ENCODE results near the gene HECW1.
A peak's percentile ranks its signal among the peaks of the same experiment; 100 is the strongest.
"Not testable (repeated sequence)": the region's sequence is repeated elsewhere in the genome, so short reads cannot be mapped to it uniquely, and the experiment has no call there.

HECW1 gene

GRCh38 chr7:43591558-43592180, 479.2 kb downstream of the HECW1 start:
- Histone ChIP-seq H3K36me3 (replicated peaks) (peaks cover 6% of the 10 kb centered on the region), H3K27me3 (replicated peaks) (no peaks in the 10 kb centered on the region), H3K27ac (peak overlapping the region; percentile 52), H3K4me3 (ENCODE audit: low read depth, low read length) (no peak overlapping the region)
- no peak for DNase-seq
- TF ChIP-seq, protein P1, sequence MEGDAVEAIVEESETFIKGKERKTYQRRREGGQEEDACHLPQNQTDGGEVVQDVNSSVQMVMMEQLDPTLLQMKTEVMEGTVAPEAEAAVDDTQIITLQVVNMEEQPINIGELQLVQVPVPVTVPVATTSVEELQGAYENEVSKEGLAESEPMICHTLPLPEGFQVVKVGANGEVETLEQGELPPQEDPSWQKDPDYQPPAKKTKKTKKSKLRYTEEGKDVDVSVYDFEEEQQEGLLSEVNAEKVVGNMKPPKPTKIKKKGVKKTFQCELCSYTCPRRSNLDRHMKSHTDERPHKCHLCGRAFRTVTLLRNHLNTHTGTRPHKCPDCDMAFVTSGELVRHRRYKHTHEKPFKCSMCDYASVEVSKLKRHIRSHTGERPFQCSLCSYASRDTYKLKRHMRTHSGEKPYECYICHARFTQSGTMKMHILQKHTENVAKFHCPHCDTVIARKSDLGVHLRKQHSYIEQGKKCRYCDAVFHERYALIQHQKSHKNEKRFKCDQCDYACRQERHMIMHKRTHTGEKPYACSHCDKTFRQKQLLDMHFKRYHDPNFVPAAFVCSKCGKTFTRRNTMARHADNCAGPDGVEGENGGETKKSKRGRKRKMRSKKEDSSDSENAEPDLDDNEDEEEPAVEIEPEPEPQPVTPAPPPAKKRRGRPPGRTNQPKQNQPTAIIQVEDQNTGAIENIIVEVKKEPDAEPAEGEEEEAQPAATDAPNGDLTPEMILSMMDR (IDR thresholded peaks at IDR 0.05; ENCODE audit: low read depth, low read length, missing control alignments) = no peak
- in situ Hi-C loops (cut with HindIII; ENCODE audit: low pct_ligation_motif_present, low sequenced_read_pairs) = no loop called here

DNA sequence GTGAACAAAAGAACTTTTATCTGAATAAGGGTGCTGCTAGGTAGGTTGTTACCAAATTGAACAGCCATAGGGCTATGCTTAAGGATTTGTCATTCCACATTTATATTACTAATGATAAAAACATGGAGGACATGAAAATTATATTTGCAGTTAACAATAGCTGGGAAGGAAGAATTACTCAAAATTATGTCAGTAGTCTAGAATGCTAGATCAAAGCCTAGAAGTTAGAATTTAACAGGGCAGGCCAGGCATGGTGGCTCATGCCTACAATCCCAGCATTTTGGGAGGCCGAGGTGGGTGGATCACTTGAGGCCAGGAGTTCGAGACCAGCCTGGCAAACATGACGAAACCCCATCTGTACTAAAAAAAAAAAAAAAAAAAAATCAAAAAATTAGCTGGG, 479.9 kb downstream of the HECW1 start:
- TF ChIP-seq, protein P1 (IDR thresholded peaks at IDR 0.05; ENCODE audit: low read depth, low read length, missing control alignments) = no peak

DNA sequence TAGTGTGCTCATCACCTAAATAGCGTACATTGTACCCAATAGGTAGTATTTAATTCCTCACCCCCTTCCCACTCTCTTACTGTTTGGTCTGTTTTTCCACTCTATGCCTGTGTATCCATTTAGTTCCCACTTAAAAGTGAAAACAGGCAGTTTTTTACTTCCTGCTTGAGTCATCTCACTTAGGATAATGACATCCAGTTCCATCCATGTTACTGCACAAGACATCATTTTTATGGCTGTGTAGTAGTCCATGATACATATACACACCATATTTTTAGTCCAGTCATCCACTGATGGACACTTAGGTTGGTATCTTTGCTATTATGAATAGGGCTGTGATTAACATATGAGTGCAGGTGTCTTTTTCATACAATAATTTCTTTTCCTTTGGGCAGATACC, 480.6 kb downstream of the HECW1 start:
- in situ Hi-C loops (cut with HindIII; ENCODE audit: low pct_ligation_motif_present, low sequenced_read_pairs) = no loop called here
- peaks cover 15% of the 10 kb centered on the region for H3K36me3 ChIP-seq (replicated peaks)
- H3K27ac ChIP-seq = peak overlapping the region; percentile 12
- H3K4me3 ChIP-seq (ENCODE audit: low read depth, low read length) = no peak overlapping the region
- no peak for DNase-seq
- TF ChIP-seq, protein P1 (IDR thresholded peaks at IDR 0.05; ENCODE audit: low read depth, low read length, missing control alignments) = no peak
- no peaks in the 10 kb centered on the region for H3K27me3 ChIP-seq (replicated peaks)

More for the DNA sequence above, 479.9 kb downstream of the HECW1 start:
- DNase-seq = no peak
- no peak overlapping the region for H3K27ac ChIP-seq
- H3K27me3 ChIP-seq (replicated peaks) = no peaks in the 10 kb centered on the region
- in situ Hi-C loops (cut with HindIII; ENCODE audit: low pct_ligation_motif_present, low sequenced_read_pairs) = no loop called here
- H3K4me3 ChIP-seq (ENCODE audit: low read depth, low read length) = no peak overlapping the region
- peaks cover 10% of the 10 kb centered on the region for H3K36me3 ChIP-seq (replicated peaks)

DNA sequence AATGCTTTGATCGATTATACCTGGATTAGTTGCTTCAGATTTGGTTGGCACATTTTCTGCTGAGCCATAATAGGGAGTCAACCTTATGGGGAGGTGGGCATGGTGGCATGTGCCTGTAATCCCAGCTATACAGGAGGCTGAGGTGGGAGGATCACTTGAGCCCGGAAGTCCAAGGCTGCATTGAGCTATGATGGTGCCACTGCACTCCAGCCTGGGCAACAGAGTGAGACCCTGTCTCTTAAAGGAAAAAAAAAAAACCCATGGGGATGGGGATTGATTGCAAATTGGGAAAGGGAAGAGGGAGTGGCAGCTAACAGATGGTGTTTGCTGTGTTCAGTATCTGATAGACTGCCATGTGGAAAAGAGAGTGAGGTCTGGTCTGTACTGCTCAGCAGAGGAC, 481.6 kb downstream of the HECW1 start:
- TF ChIP-seq, protein P1 (IDR thresholded peaks at IDR 0.05; ENCODE audit: low read depth, low read length, missing control alignments) = no peak
- H3K4me3 ChIP-seq (ENCODE audit: low read depth, low read length) = no peak overlapping the region
- in situ Hi-C loops (cut with HindIII; ENCODE audit: low pct_ligation_motif_present, low sequenced_read_pairs) = no loop called here
- H3K27me3 ChIP-seq (replicated peaks) = no peaks in the 10 kb centered on the region
- H3K27ac ChIP-seq = no peak overlapping the region
- no peak for DNase-seq
- peaks cover 21% of the 10 kb centered on the region for H3K36me3 ChIP-seq (replicated peaks)

GRCh38 chr7:43596426-43596825, 484.0 kb downstream of the HECW1 start:
- peaks cover 37% of the 10 kb centered on the region for H3K36me3 ChIP-seq (replicated peaks)
- H3K4me3 ChIP-seq (ENCODE audit: low read depth, low read length); DNase-seq; in situ Hi-C loops (cut with HindIII; ENCODE audit: low pct_ligation_motif_present, low sequenced_read_pairs); H3K27ac ChIP-seq; H3K27me3 ChIP-seq (replicated peaks): not testable (repeated sequence)

DNA sequence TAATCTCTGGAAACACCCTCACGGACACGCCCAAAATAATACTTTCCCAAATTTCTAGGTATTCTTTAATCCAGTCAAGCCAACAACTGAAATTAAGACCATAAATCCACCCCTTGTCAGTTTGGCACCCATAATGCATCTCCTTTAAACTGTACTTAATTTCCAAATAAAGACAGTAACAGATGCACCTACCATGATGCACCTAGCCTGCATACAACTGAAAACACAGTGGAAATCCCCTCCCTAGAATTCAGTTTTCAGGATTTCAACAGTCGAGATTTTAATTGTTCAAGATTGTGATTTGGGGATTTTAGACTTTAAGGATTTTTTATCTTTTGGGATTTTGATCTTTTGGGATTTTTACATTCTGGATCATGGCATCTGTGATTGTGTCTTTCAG, 487.6 kb downstream of the HECW1 start:
- no peak for DNase-seq
- H3K36me3 ChIP-seq (replicated peaks) = peaks cover 44% of the 10 kb centered on the region
- in situ Hi-C loops (cut with HindIII; ENCODE audit: low pct_ligation_motif_present, low sequenced_read_pairs) = no loop called here

More for the DNA sequence above, 487.6 kb downstream of the HECW1 start:
- Histone ChIP-seq H3K4me3 (ENCODE audit: low read depth, low read length) (no peak overlapping the region), H3K27ac (no peak overlapping the region), H3K27me3 (replicated peaks) (no peaks in the 10 kb centered on the region)
- TF ChIP-seq, protein P1 (IDR thresholded peaks at IDR 0.05; ENCODE audit: low read depth, low read length, missing control alignments) = no peak

Data from brain microvascular endothelial cell (primary cell).